AG04449 (cell line): ENCODE results near the gene PRXL2C.
A peak's percentile ranks its signal among the peaks of the same experiment; 100 is the strongest.

ENCODE experiments used
- CTCF ChIA-PET: fragments of 350-600 bp; formaldehyde crosslinking; extraction: SDS; loops from one replicate; lab custom pipeline; 2021; ENCODE audit warnings: antibody characterized with exemption; lab: Yijun Ruan, JAX
- POLR2A ChIA-PET: fragments of 400-600, 350-600 bp; formaldehyde crosslinking; extraction: SDS; loops from one replicate; lab custom pipeline; 2020; ENCODE audit warnings: antibody characterized with exemption, inconsistent platforms; lab: Yijun Ruan, JAX
- DNase-seq: peaks from one replicate; pipeline ENCODE4 v3.0.0-alpha.2; 2010; ENCODE audit warnings: low read depth, low spot score
- H3K4me3 ChIP-seq: 2 replicates; pipeline ENCODE4 v1.5.1; 2011; ENCODE audit warnings: low read depth, mild to moderate bottlenecking, control low read depth, low read length
- CTCF ChIP-seq: IDR thresholded peaks from one replicate; pipeline ENCODE4 v1.5.1; 2011; ENCODE audit warnings: mild to moderate bottlenecking, moderate library complexity, low read length, control low read depth, inconsistent platforms; ENCODE audit not compliant: insufficient read depth; ENCODE audit errors: missing control alignments

PRXL2C gene

GRCh38 chr9:96651626-96652025 is 3.5 kb downstream of the PRXL2C start:
- no peak overlapping the region for H3K4me3 ChIP-seq
- no peak for DNase-seq
- ChIA-PET POLR2A (no interaction called here), CTCF (interaction anchor here (0.7 to 4.6 kb wide), 5 partner anchors 16 to 346 kb away, joined by 3 to 43 read pairs (median 3); no protein-coding TSS in a partner anchor)
- peak; percentile 54 for TF ChIP-seq CTCF

GRCh38 chr9:96649620-96650324 is 5.3 kb downstream of the PRXL2C start:
- POLR2A ChIA-PET: no interaction called here
- CTCF ChIA-PET: interaction anchor here (0.9 to 4.6 kb wide), 8 partner anchors 16 to 332 kb away, joined by 3 to 43 read pairs (median 4); no protein-coding TSS in a partner anchor
- no peak overlapping the region for H3K4me3 ChIP-seq
- DNase-seq: no peak
- no peak for TF ChIP-seq CTCF

GRCh38 chr9:96646081-96646991 is 8.8 kb downstream of the PRXL2C start:
- DNase-seq: peak; percentile 59
- POLR2A ChIA-PET: interaction anchor here (0.6 kb wide), 1 partner anchor 1686 kb away, joined by 3 read pairs; no protein-coding TSS in a partner anchor
- H3K4me3 ChIP-seq: no peak overlapping the region
- TF ChIP-seq CTCF: no peak
- CTCF ChIA-PET: interaction anchor here (1.2 to 1.9 kb wide), 2 partner anchors 10 to 319 kb away, joined by 5 to 6 read pairs; no protein-coding TSS in a partner anchor

- no peak for TF ChIP-seq CTCF
- no peak overlapping the region for H3K4me3 ChIP-seq
- ChIA-PET CTCF (no interaction called here), POLR2A (no interaction called here)
- no peak for DNase-seq
Measured at GRCh38 chr9:96644137-96644536, 11.0 kb downstream of the PRXL2C start.

- DNase-seq: no peak
- ChIA-PET POLR2A (no interaction called here), CTCF (interaction anchor here (0.9 kb wide), 1 partner anchor 16 kb away, joined by 3 read pairs; no protein-coding TSS in a partner anchor)
- no peak for TF ChIP-seq CTCF
- no peak overlapping the region for H3K4me3 ChIP-seq
Measured at GRCh38 chr9:96641514-96641913, 13.6 kb downstream of the PRXL2C start.
